Measurements from ENCODE around the gene FAHD1. TPM values are rescaled to one million over a fixed set of nuclear protein-coding genes. Genes with fewer than 3 reads are reported as not detected.
"Not testable (repeated sequence)": the region's sequence is repeated elsewhere in the genome, so short reads cannot be mapped to it uniquely, and the experiment has no call there.

FAHD1 gene
- total RNA-seq, 2 donors from 2014 or later, result 14.0 to 17.3 TPM

GRCh38 chr16:1870365-1871082 lies 43.5 kb downstream of the FAHD1 start:
- no peak for DNase-seq (ENCODE audit: low spot score)
- intact Hi-C loops (cut with DNase I), result no loop called here

- intact Hi-C loops (cut with DNase I), result no loop called here
- DNase-seq (ENCODE audit: low spot score), result no peak
These were observed 45.1 kb downstream of the FAHD1 start, which contains the start of gene MEIOB for GRCh38 chr16:1871974-1872635. TSS of gene MEIOB (minus strand) at chr16:1872164. CDS start at chr16:1868175, 3,989 bp downstream.

GRCh38 chr16:1874854-1875253 lies 47.8 kb downstream of the FAHD1 start:
- no peak for DNase-seq (ENCODE audit: low spot score)
- intact Hi-C loops (cut with DNase I), result no loop called here

DNA sequence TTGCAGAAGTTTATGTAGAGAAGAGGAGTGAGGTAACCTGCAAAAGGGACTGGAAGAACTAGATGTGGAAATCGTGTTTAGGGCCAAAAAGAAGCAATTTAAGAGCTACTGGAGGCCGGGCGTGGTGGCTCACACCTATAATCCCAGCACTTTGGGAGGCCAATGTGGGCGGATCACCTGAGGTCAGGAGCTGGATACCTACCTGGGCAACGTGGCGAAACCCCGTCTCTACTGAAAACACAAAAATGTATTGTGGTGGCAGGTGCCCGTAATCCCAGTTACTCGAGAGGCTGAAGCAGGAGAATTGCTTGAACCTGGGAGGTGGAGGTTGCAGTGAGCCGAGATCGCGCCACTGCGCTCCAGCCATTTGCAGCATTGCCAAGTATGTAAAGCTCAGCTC lies 49.1 kb downstream of the FAHD1 start:
- intact Hi-C loops (cut with DNase I); DNase-seq (ENCODE audit: low spot score): not testable (repeated sequence)

DNA sequence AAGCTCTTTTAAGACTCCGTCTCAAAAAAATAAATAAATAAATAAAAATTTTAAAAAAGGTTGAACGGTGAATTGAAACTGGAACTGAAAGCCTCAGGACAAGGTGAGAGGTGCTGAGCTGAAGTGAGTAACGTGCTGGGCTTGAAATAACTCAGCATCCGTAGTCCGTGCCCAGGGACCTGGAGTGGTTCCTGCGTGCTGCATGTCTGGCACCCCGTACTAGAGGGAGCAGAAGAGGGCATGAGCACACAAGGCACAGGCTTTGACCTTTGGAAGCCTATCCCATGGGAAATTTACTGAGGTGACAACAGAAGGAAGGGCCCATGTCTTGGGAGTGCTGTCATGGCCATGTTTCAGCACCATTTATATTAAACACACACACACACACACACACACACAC lies 49.5 kb downstream of the FAHD1 start:
- DNase-seq (ENCODE audit: low spot score), result no peak
- intact Hi-C loops (cut with DNase I), result no loop called here

GRCh38 chr16:1877089-1877488 lies 50.1 kb downstream of the FAHD1 start:
- intact Hi-C loops (cut with DNase I), result no loop called here
- DNase-seq (ENCODE audit: low spot score), result no peak

DNA sequence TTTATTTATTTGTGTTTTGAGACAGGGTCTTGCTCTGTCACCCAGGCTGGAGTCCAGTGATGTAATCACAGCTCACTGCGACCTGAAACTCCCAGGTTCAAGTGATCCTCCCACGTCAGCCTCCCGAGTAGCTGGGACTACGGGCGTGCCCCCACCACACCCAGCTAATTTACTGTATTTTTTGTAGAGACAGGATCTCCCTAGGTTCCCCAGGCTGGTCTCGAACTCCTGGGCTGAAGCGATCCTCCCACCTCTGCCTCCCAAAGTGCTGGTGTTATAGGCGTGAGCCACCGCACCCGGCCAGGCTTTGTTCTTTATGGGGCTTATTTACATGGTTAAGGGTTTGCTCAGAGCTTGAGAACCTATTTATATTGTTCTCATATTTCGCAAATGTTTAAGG lies 50.8 kb downstream of the FAHD1 start:
- DNase-seq (ENCODE audit: low spot score), result no peak
- intact Hi-C loops (cut with DNase I), result no loop called here

GRCh38 chr16:1878256-1878655 lies 51.2 kb downstream of the FAHD1 start:
- DNase-seq (ENCODE audit: low spot score), result no peak
- intact Hi-C loops (cut with DNase I), result no loop called here

Other genes with a start within 250 kb of the FAHD1 start
- gene IFT140, start 215.1 kb upstream of the FAHD1 start, total RNA-seq, result 10 to 100 TPM; 13.1 to 14.9 TPM
- gene CRAMP1, start 214.8 kb upstream of the FAHD1 start, total RNA-seq, result 10 to 100 TPM; 12.1 to 12.4 TPM
- 10 to 100 TPM; 23.3 to 31.1 TPM for gene JPT2, start 148.9 kb upstream of the FAHD1 start, total RNA-seq
- gene MAPK8IP3, start 121.0 kb upstream of the FAHD1 start, total RNA-seq, result 10 to 100 TPM; 37.1 to 42.3 TPM
- 10 to 100 TPM; 31.6 to 47.0 TPM for gene NME3, start 55.7 kb upstream of the FAHD1 start, total RNA-seq
- 10 to 100 TPM; 10.2 to 12.0 TPM for gene EME2, start 54.4 kb upstream of the FAHD1 start, total RNA-seq
- 10 to 100 TPM; 37.3 to 45.8 TPM for gene MRPS34, start 54.1 kb upstream of the FAHD1 start, total RNA-seq
- 10 to 100 TPM; 21.7 to 26.7 TPM for gene SPSB3, start 44.6 kb upstream of the FAHD1 start, total RNA-seq
- 10 to 100 TPM; 30.4 to 30.9 TPM for gene NUBP2, start 44.2 kb upstream of the FAHD1 start, total RNA-seq
- gene IGFALS, start 33.5 kb upstream of the FAHD1 start, total RNA-seq, result under 1 TPM in 1 of 2 donors, not detected in 1; 0.10 TPM
- gene HAGH, start 381 bp upstream of the FAHD1 start, total RNA-seq, result 10 to 100 TPM; 36.1 to 48.2 TPM
- gene MEIOB, start 45.0 kb downstream of the FAHD1 start, total RNA-seq, result not detected
- not detected for gene HS3ST6, start 91.2 kb downstream of the FAHD1 start, total RNA-seq
- gene MSRB1, start 116.0 kb downstream of the FAHD1 start, total RNA-seq, result 10 to 100 TPM; 61.4 to 70.0 TPM
- gene RPL3L, start 127.5 kb downstream of the FAHD1 start, total RNA-seq, result not detected
- gene NDUFB10, start 132.3 kb downstream of the FAHD1 start, total RNA-seq, result 100 to 1,000 TPM; 112 to 116 TPM
- gene RPS2, start 137.6 kb downstream of the FAHD1 start, total RNA-seq, result 1,000 to 10,000 TPM; 1,131 to 1,263 TPM
- not detected for gene RNF151, start 139.7 kb downstream of the FAHD1 start, total RNA-seq
- gene TBL3, start 144.8 kb downstream of the FAHD1 start, total RNA-seq, result 10 to 100 TPM; 17.6 to 20.1 TPM
- not detected for gene NOXO1, start 154.3 kb downstream of the FAHD1 start, total RNA-seq
- gene GFER, start 157.0 kb downstream of the FAHD1 start, total RNA-seq, result 10 to 100 TPM; 15.1 to 16.2 TPM
- gene SYNGR3, start 162.8 kb downstream of the FAHD1 start, total RNA-seq, result under 1 TPM; 0.33 to 0.83 TPM
- gene ZNF598, start 182.6 kb downstream of the FAHD1 start, total RNA-seq, result 10 to 100 TPM; 29.4 to 38.7 TPM
- gene NPW, start 192.6 kb downstream of the FAHD1 start, total RNA-seq, result not detected
- 100 to 1,000 TPM; 115 to 143 TPM for gene NHERF2, start 199.7 kb downstream of the FAHD1 start, total RNA-seq
- gene NTHL1, start 220.6 kb downstream of the FAHD1 start, total RNA-seq, result 10 to 100 TPM in 1 of 2 donors, 1 to 10 TPM in 1; 8.1 to 15.2 TPM
- gene TSC2, start 220.8 kb downstream of the FAHD1 start, total RNA-seq, result 10 to 100 TPM; 77.8 to 86.9 TPM

All from posterior vena cava (tissue), 2 donors.